Stimulated activated CD4-positive, alpha-beta T cell treated with anti-CD3 and anti-CD28 coated beads, TNF-alpha, amount 100 ng/mL, for 48 hours (primary cell): ENCODE results near the gene KIRREL3.

Source experiments
- DNase-seq, 3 donors: peaks; one replicate each; pipeline ENCODE4 v3.0.0-alpha.2; 2020; ENCODE audit warnings: low read depth in 3 of 3

KIRREL3 gene

GRCh38 chr11:126601550-126602215 lies 398.9 kb downstream of the KIRREL3 start:
- DNase-seq: no peak

- DNase-seq: no peak
Measured at GRCh38 chr11:126601136-126601535, 399.4 kb downstream of the KIRREL3 start.

- DNase-seq: no peak
Measured at GRCh38 chr11:126599217-126599897, 401.2 kb downstream of the KIRREL3 start.

- DNase-seq: no peak
Measured at GRCh38 chr11:126598344-126599216, 402.0 kb downstream of the KIRREL3 start.

GRCh38 chr11:126597041-126597440 lies 403.5 kb downstream of the KIRREL3 start:
- no peak for DNase-seq

DNA sequence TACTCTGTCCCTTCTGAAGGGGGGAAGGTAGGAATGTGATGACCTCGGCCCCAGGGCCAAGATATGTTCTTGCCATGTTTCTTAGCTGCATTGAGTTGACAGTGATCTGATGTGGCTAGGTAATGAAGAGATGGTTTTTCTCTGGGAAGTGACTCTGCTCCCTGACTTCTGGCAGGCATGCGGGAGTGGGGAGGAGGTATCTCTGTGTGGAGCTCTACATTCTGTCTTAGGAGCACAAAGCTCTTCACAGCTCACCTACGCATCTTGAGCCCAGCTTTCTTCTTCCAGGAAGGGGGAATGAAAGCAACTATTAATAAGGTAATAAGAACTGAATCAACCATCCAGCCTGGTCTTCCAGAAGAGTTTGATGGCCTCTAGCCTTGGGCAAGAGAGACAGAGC lies 404.1 kb downstream of the KIRREL3 start:
- no peak for DNase-seq

DNA sequence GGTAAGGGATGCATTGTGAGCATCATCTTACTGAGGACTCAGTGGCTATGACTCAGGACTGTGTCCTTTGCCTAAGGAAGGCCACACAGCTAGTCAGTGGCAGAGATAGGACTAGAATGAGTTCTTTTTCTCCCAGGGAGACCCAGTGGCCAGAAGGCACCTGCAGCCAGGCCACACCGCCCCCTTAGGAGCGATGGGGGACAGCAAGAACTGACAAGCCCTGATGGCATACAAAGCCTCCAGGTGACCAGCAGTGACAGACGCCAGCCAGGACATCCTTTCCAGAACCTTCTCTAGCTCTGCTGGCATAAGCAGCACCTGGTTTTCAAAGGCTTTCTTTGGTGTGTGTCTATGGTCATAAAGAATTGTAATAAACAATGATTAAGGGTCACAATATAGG lies 405.0 kb downstream of the KIRREL3 start:
- no peak for DNase-seq

- no peak for DNase-seq
Measured at GRCh38 chr11:126594921-126595367, 405.6 kb downstream of the KIRREL3 start.

GRCh38 chr11:126592496-126593410 lies 407.8 kb downstream of the KIRREL3 start:
- no peak for DNase-seq

- no peak for DNase-seq
Measured at GRCh38 chr11:126591966-126592489, 408.5 kb downstream of the KIRREL3 start.

DNA sequence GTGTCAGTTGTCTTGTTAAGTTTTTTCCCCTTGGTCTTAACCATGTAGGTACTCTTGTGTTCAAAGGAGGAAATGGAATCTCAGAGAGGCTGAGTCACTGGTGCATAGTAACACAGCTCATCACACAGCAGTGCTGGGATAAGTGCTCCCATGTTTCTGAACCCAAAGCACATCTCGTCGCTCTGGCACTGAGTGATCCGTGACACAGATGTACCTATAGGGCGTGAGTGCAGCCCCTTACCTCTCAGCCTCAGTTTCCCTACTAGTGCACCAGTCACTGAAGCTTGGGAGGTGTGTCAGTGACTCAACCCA lies 411.1 kb downstream of the KIRREL3 start:
- no peak for DNase-seq

DNA sequence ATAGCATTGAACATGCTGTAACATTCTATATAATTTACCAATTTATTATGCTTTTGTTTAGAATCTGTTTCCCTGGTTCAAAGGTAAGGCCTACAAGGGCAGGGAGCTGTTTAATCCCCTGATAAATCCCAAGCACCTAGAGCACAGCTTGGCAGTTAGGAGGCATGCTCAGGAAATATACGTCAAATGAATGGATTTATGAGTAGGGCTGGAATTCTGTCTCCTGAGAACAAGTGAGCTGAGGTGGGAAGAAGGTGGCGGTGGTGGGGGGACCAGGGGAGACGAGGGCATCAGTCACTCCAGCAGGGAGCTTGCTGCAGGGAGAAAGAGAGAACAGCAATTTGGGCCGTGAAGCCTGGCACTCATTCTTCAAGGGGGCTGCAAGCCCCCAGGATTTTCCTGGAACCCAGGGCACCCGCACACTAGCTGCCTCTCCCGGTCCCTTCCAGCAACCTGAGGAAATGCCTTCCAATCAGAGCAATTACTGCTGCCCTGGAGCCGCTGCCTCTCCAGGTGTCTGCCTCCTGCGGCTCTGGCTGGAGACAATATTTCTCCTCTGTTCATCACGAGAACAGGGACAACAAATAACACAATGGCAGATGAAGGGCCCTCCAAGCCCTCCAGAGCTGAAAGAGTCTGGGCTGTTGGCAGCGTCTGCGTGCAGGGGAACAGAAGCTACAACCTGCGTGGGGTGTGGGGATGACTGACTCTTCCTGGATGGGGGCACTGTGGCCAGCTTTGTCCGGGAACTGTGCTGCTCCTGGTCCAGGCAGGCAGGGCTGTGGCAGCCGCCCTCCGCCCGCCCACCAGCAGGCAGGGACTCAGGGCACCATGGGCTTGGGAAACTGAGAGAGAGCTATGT lies 411.7 kb downstream of the KIRREL3 start:
- no peak for DNase-seq

GRCh38 chr11:126587541-126587940 lies 413.0 kb downstream of the KIRREL3 start:
- no peak for DNase-seq

DNA sequence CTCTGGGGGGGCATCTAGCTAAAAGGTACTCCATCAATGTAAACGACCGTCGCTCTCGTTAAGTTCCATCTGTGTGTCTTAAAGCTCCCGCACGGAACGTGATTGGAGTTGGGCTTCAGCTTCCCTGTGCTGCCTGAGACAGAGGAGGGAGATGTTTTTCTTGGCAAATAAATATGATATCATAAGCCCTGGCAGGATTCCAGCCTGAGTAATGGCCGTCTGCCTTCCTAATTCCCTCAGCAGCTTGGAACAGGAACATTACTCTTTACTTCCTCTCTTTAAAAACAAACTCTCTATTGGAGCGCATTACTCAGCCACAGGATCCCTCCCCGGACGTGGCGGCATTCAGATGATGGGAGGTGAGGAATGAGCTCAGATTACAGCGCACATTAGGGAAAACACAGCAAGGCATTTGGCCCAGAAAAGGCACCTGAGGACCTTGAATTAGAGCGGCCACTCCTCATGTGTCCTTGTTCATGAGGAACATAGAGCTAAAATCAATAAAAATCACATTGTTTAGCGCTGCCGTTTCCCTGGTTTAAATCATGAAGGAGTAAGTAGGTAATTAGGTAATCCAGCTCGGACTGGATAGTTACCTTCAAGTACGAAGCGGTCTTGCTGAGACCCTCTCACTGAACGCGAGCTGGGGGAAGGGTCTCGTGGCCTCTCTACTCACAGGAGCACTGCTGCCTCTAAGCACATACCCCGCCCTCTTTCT lies 414.6 kb downstream of the KIRREL3 start:
- no peak for DNase-seq

GRCh38 chr11:126585388-126585773 lies 415.2 kb downstream of the KIRREL3 start:
- DNase-seq: no peak

GRCh38 chr11:126583594-126584427 lies 416.8 kb downstream of the KIRREL3 start:
- no peak for DNase-seq

- no peak for DNase-seq
Measured at GRCh38 chr11:126583101-126583500, 417.5 kb downstream of the KIRREL3 start.

GRCh38 chr11:126581871-126582648 lies 418.5 kb downstream of the KIRREL3 start:
- no peak for DNase-seq
